Fibroblast of lung (primary cell): Measurements from ENCODE around the gene WDR72. TPM values are rescaled to one million over a fixed set of nuclear protein-coding genes. Genes with fewer than 3 reads are reported as not detected.

Experiments
- DNase-seq, 2 donors: peaks; one replicate each; pipeline versions ENCODE4 v3.0.0 to v3.0.0-alpha.2; 2010; ENCODE audit warnings: low read depth in 2 of 2
- H2AFZ ChIP-seq: 2 replicates; pipeline ENCODE4 v1.5.1; 2012; ENCODE audit warnings: low read length, control low read depth, inconsistent platforms
- H3K27ac ChIP-seq: 2 replicates; pipeline ENCODE4 v1.5.1; 2011; ENCODE audit warnings: low read length, control low read depth; ENCODE audit not compliant: insufficient read depth
- H3K27me3 ChIP-seq: 2 replicates; pipeline ENCODE4 v1.5.1; 2011; ENCODE audit warnings: mild to moderate bottlenecking, low read length; ENCODE audit not compliant: control insufficient read depth, insufficient read depth
- H3K36me3 ChIP-seq: 2 replicates; pipeline ENCODE4 v1.5.1; 2011; ENCODE audit warnings: low read length; ENCODE audit not compliant: control insufficient read depth, insufficient read depth
- H3K4me1 ChIP-seq: 2 replicates; pipeline ENCODE4 v1.5.1; 2011; ENCODE audit warnings: low read length; ENCODE audit not compliant: control insufficient read depth, insufficient read depth; ENCODE audit errors: extremely low read depth
- H3K4me2 ChIP-seq: 2 replicates; pipeline ENCODE4 v1.5.1; 2011; ENCODE audit warnings: low read length, control low read depth; ENCODE audit not compliant: insufficient read depth; ENCODE audit errors: extremely low read depth
- H3K4me3 ChIP-seq, 4 experiments: fragments of 200-600 bp in 1 of 4; sonication (generic) in 1 of 4; replicated peaks in 1 of 4; 2 replicates each; pipeline ENCODE4 v1.5.1; 2011 to 2016; ENCODE audit warnings: low read length in 4 of 4, low read depth in 3 of 4, mild to moderate bottlenecking in 3 of 4, control low read depth in 2 of 4, inconsistent platforms in 1 of 4, mixed read lengths in 1 of 4; ENCODE audit not compliant: insufficient read depth in 1 of 4; ENCODE audit errors: control extremely low read depth in 1 of 4
- H3K79me2 ChIP-seq: 2 replicates; pipeline ENCODE4 v1.5.1; 2012; ENCODE audit warnings: mild to moderate bottlenecking, low read length, inconsistent platforms; ENCODE audit not compliant: control insufficient read depth, insufficient read depth
- H3K9ac ChIP-seq: 2 replicates; pipeline ENCODE4 v1.5.1; 2011; ENCODE audit warnings: mild to moderate bottlenecking, low read length, control low read depth; ENCODE audit not compliant: insufficient read depth
- H3K9me3 ChIP-seq: 2 replicates; pipeline ENCODE4 v1.5.1; 2012; ENCODE audit warnings: low read depth, low read length; ENCODE audit not compliant: control insufficient read depth, insufficient read depth
- H4K20me1 ChIP-seq: 2 replicates; pipeline ENCODE4 v1.5.1; 2011; ENCODE audit warnings: low read length; ENCODE audit not compliant: control insufficient read depth, insufficient read depth; ENCODE audit errors: extremely low read depth
- CTCF ChIP-seq, 2 donors: IDR thresholded peaks in 1 of 2; conservative IDR thresholded peaks in 1 of 2; 1 replicate in 1 of 2; 2 replicates in 1 of 2; pipeline ENCODE4 v1.5.1; 2011 to 2012; ENCODE audit warnings: low read length in 2 of 2, control low read depth in 1 of 2, inconsistent platforms in 1 of 2, low read depth in 1 of 2, mild to moderate bottlenecking in 1 of 2
- EZH2 ChIP-seq: IDR thresholded peaks from 2 replicates; pipeline ENCODE4 v1.5.1; 2012; ENCODE audit warnings: low read length, control low read depth, mild to moderate bottlenecking; ENCODE audit errors: missing control alignments
- polyA plus RNA-seq, 2 donors: library from polyadenylated mRNA; depleted of rRNA in 1 of 2; stranded (reverse) in 1 of 2; unstranded in 1 of 2; fragments of >200 nt; gene quantifications; 2 replicates each; pipeline ENCODE4 v1.2.1, GENCODE V29; 2011 to 2012; ENCODE audit warnings: missing spikeins in 1 of 2
- total RNA-seq: library from RNA; depleted of rRNA; stranded (reverse); fragments of >200 nt; gene quantifications from 2 replicates; pipeline ENCODE4 v1.2.1, GENCODE V29; 2014

The WDR72 gene
- total and polyA plus RNA-seq, 2 donors (not counting 1 experiment from before 2014, with no cell fraction given) = not detected

GRCh38 chr15:53576841-53577240 is 182.6 kb downstream of the WDR72 start:
- TF ChIP-seq EZH2 = no peak
- no peak for TF ChIP-seq CTCF (conservative IDR thresholded peaks at IDR 0.05 in 1 of 2, IDR thresholded peaks at IDR 0.05 in 1 of 2; ENCODE audit: low read depth in 1 of 2, low read length in 2 of 2)
- no peaks in the 10 kb centered on the region for H3K79me2 ChIP-seq

GRCh38 chr15:53573091-53573490 is 186.4 kb downstream of the WDR72 start:
- no peak overlapping the region for H2AFZ ChIP-seq
- no peak for TF ChIP-seq CTCF (conservative IDR thresholded peaks at IDR 0.05 in 1 of 2, IDR thresholded peaks at IDR 0.05 in 1 of 2; ENCODE audit: low read depth in 1 of 2, low read length in 2 of 2)
- no peak for TF ChIP-seq EZH2
- no peaks in the 10 kb centered on the region for H3K9me3 ChIP-seq
- no peaks in the 10 kb centered on the region for H3K4me1 ChIP-seq
- H3K4me2 ChIP-seq = no peak overlapping the region
- no peaks in the 10 kb centered on the region for H3K79me2 ChIP-seq
- H4K20me1 ChIP-seq = no peaks in the 10 kb centered on the region
- DNase-seq = no peak
- H3K36me3 ChIP-seq = no peaks in the 10 kb centered on the region
- H3K4me3 ChIP-seq = no peak overlapping the region
- no peaks in the 10 kb centered on the region for H3K27me3 ChIP-seq
- H3K9ac ChIP-seq = no peak overlapping the region
- H3K27ac ChIP-seq = no peak overlapping the region

More at GRCh38 chr15:53576841-53577240, 182.6 kb downstream of the WDR72 start:
- Histone ChIP-seq H3K9me3 (no peaks in the 10 kb centered on the region), H4K20me1 (no peaks in the 10 kb centered on the region), H3K4me3 (no peak overlapping the region), H3K36me3 (no peaks in the 10 kb centered on the region), H2AFZ (no peak overlapping the region), H3K27ac (no peak overlapping the region), H3K9ac (no peak overlapping the region), H3K27me3 (no peaks in the 10 kb centered on the region), H3K4me1 (no peaks in the 10 kb centered on the region), H3K4me2 (no peak overlapping the region)
- no peak for DNase-seq

- H3K27me3 ChIP-seq = no peaks in the 10 kb centered on the region
- H3K36me3 ChIP-seq = no peaks in the 10 kb centered on the region
- no peak overlapping the region for H3K4me3 ChIP-seq
- no peaks in the 10 kb centered on the region for H3K4me1 ChIP-seq
- TF ChIP-seq EZH2 (no peak), CTCF (conservative IDR thresholded peaks at IDR 0.05 in 1 of 2, IDR thresholded peaks at IDR 0.05 in 1 of 2; ENCODE audit: low read depth in 1 of 2, low read length in 2 of 2) (no peak)
- H2AFZ ChIP-seq = no peak overlapping the region
- H4K20me1 ChIP-seq = no peaks in the 10 kb centered on the region
- H3K9ac ChIP-seq = no peak overlapping the region
- H3K9me3 ChIP-seq = no peaks in the 10 kb centered on the region
- H3K79me2 ChIP-seq = no peaks in the 10 kb centered on the region
- no peak overlapping the region for H3K4me2 ChIP-seq
- no peak overlapping the region for H3K27ac ChIP-seq
- peak in 1 of 2 donors; percentile 23 for DNase-seq
Measured at GRCh38 chr15:53569751-53570480, 189.5 kb downstream of the WDR72 start.
